ENCODE measurements around the gene FAM81B. TPM values are rescaled to one million over a fixed set of nuclear protein-coding genes. Genes with fewer than 3 reads are reported as not detected.
"Not testable (repeated sequence)": the region's sequence is repeated elsewhere in the genome, so short reads cannot be mapped to it uniquely, and the experiment has no call there.

FAM81B gene, protein sequence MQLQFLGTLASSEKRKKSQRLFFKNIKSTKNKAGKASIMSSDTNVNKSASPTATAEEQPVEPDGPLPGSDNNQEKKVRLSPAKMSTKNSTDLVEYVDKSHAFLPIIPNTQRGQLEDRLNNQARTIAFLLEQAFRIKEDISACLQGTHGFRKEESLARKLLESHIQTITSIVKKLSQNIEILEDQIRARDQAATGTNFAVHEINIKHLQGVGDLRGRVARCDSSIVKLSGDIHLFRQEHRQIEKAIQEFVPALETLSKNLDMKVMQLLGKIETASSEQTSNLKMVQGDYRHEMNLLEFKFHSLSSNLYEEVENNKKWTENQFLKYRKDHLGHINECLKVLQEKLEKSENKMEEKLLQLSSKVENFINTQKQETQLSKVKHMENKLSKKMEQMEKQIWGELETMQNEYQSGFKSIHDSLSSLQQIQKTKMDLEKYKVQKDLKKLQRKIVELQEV
- not detected for total RNA-seq

DNA sequence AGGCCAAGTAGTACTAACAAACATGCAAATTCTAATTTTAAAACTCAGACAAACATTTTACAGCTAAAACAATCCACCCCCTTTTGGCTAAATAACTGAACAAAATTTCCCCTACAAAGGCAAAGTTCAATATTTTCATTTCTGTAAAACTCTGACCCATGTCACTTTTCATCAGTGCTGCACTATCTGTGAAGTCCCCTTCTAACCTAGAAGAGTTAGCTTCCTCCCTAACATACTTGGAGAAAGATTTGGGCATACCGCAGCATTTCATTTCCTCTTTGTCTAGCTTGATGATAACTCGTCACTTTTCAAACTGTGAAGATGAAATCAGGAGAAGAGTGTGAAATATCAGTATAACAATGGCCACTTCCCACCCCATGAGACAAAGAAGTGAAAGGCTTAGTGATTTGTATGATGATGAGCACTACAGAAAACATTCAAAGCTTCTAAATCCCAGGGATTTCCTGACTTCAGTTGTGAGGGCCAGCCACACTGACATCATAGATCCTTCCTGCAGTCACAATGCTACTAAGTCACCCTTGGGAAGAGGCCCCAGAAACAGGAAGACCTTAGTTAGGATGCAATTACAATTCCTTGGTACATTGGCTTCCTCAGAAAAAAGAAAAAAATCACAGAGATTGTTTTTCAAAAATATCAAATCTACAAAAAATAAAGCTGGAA, at the start of gene FAM81B:
FAM81B (plus strand) TSS at position 555 of the 681 bp plus-strand sequence; CDS start at position 579, 24 bp downstream.
- no peak within 1 kb of the TSS for H3K4me3 ChIP-seq
- TF ChIP-seq POLR2AphosphoS5 (IDR thresholded peaks at IDR 0.05) = no peak
- TF ChIP-seq, protein P1, sequence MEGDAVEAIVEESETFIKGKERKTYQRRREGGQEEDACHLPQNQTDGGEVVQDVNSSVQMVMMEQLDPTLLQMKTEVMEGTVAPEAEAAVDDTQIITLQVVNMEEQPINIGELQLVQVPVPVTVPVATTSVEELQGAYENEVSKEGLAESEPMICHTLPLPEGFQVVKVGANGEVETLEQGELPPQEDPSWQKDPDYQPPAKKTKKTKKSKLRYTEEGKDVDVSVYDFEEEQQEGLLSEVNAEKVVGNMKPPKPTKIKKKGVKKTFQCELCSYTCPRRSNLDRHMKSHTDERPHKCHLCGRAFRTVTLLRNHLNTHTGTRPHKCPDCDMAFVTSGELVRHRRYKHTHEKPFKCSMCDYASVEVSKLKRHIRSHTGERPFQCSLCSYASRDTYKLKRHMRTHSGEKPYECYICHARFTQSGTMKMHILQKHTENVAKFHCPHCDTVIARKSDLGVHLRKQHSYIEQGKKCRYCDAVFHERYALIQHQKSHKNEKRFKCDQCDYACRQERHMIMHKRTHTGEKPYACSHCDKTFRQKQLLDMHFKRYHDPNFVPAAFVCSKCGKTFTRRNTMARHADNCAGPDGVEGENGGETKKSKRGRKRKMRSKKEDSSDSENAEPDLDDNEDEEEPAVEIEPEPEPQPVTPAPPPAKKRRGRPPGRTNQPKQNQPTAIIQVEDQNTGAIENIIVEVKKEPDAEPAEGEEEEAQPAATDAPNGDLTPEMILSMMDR (IDR thresholded peaks at IDR 0.05) = no peak
- TF ChIP-seq EP300 (IDR thresholded peaks at IDR 0.05) = no peak
- no peak for TF ChIP-seq POLR2A (IDR thresholded peaks at IDR 0.05; ENCODE audit: low read depth)
- H3K27me3 ChIP-seq = no peaks in the 10 kb centered on the region
- WGBS = 79% methylated on average over 2 of the region's 2 CpGs
- H3K4me1 ChIP-seq = no peaks in the 10 kb centered on the region
- no peaks in the 10 kb centered on the region for H3K9me3 ChIP-seq
- no peak for DNase-seq (ENCODE audit: extremely low spot score)
- no peak within 1 kb of the TSS for H3K27ac ChIP-seq (replicated peaks in 1 of 4)
- H3K36me3 ChIP-seq = no peaks in the 10 kb centered on the region
- intact Hi-C loops (cut with DNase I) = no loop called here

DNA sequence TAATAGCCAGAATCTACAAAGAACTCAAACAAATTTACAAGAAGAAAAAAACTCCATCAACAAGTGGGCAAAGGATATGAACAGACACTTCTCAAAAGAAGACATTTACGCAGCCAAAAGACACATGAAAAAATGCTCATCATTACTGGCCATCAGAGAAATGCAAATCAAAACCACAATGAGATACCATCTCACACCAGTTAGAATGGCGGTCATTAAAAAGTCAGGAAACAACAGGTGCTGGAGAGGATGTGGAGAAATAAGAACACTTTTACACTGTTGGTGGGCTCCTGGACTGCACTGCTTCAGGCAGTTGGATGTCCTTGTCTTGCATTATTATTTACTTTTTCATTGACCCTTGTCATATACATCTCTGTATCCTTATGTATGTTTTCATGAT, 49.7 kb upstream of the FAM81B start:
- intact Hi-C loops (cut with DNase I) = not testable (repeated sequence)
- WGBS = 88% methylated on average over 2 of the region's 2 CpGs

DNA sequence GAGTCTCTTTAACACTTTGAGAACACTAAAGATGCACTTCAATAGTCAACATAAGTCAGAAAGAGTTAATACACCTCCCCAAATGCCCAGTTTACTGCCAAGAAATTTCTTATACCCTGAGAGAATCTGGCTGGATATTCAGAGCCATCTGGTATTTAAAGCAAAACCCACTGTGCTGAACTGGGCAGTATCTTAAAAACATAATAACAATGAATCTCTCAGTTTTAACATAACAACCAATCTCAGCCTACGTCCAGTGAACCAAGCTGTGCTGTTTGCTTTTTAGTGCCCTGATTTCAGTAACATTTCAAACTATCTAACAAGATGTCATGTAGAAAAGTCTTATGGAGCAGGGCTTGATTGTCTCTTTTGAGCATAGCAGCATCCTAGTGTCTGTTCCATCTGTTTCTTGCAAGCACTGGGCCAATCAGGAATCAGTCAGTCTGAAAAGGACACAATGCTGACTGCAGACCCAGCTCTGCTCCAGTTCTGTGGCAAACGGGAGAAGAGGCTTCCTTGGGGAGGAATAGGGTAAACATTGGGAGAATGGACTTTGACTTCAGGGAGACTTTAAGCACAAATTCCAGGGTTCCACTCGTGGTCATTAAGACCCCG, 43.6 kb upstream of the FAM81B start:
- Histone ChIP-seq H3K4me3 (no peak overlapping the region), H3K4me1 (no peaks in the 10 kb centered on the region), H3K27me3 (no peaks in the 10 kb centered on the region), H3K36me3 (no peaks in the 10 kb centered on the region), H3K27ac (replicated peaks in 1 of 4) (no peak overlapping the region), H3K9me3 (no peaks in the 10 kb centered on the region)
- TF ChIP-seq POLR2AphosphoS5 (IDR thresholded peaks at IDR 0.05) (no peak), POLR2A (IDR thresholded peaks at IDR 0.05; ENCODE audit: low read depth) (no peak), EP300 (IDR thresholded peaks at IDR 0.05) (no peak)
- TF ChIP-seq, protein P1 (IDR thresholded peaks at IDR 0.05) = no peak
- no peak for DNase-seq (ENCODE audit: extremely low spot score)
- 60% methylated on average over 4 of the region's 4 CpGs for WGBS
- intact Hi-C loops (cut with DNase I) = no loop called here

More for the DNA sequence above, 49.7 kb upstream of the FAM81B start:
- not testable (repeated sequence) for H3K27me3 ChIP-seq; H3K27ac ChIP-seq (replicated peaks in 1 of 4); H3K9me3 ChIP-seq; H3K36me3 ChIP-seq; H3K4me1 ChIP-seq; H3K4me3 ChIP-seq; DNase-seq (ENCODE audit: extremely low spot score)

DNA sequence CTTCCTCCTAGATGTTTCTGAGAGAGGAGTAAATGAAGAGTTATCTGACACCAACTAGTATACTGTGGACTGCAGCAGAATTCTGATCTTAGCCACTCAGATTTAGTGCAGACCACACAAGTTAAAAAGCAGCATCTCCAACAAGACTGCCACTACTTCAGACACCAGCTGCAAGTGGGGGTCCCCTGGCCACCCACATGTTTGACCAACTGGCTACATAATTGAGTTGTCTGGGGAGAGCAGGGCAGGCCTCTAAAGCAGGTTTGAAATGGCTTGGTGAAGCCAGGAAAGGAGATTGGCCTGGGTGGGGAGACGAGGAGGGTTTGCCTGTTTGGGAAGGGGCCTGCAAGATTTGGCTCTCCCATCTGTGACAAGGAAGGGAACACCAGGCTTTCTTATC, 40.5 kb upstream of the FAM81B start:
- no peaks in the 10 kb centered on the region for H3K9me3 ChIP-seq
- no peak overlapping the region for H3K4me3 ChIP-seq
- 54% methylated on average over 1 of the region's 1 CpG for WGBS
- intact Hi-C loops (cut with DNase I) = no loop called here
- no peaks in the 10 kb centered on the region for H3K36me3 ChIP-seq
- TF ChIP-seq EP300 (IDR thresholded peaks at IDR 0.05) = no peak
- TF ChIP-seq, protein P1 (IDR thresholded peaks at IDR 0.05) = no peak
- no peak for TF ChIP-seq POLR2AphosphoS5 (IDR thresholded peaks at IDR 0.05)
- no peak for TF ChIP-seq POLR2A (IDR thresholded peaks at IDR 0.05; ENCODE audit: low read depth)
- H3K27me3 ChIP-seq = no peaks in the 10 kb centered on the region
- no peaks in the 10 kb centered on the region for H3K4me1 ChIP-seq
- H3K27ac ChIP-seq (replicated peaks in 1 of 4) = no peak overlapping the region
- DNase-seq (ENCODE audit: extremely low spot score) = no peak

DNA sequence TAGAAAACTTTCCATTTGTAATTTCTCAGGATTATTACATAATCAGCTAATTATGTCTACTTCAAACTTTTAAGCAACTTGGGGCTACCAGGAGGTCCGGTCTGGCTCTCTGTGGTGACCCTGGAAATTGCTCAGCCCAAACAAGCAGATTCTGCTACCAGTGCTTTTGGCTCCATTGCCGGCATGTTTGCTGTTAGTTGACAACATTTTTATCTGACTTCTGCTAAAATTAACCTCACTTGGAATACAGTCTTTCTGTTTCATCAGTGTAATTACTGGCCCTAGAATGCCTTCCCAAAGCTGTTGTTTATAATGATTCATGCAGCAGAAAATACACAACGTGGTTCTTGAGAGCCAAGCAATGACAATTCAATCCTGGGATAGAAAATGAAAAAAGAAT, 38.5 kb upstream of the FAM81B start:
- no peak for DNase-seq (ENCODE audit: extremely low spot score)
- no peaks in the 10 kb centered on the region for H3K9me3 ChIP-seq
- no peak overlapping the region for H3K4me3 ChIP-seq
- no peaks in the 10 kb centered on the region for H3K4me1 ChIP-seq
- intact Hi-C loops (cut with DNase I) = no loop called here
- no peak overlapping the region for H3K27ac ChIP-seq (replicated peaks in 1 of 4)
- H3K36me3 ChIP-seq = no peaks in the 10 kb centered on the region
- 47% methylated on average over 3 of the region's 3 CpGs for WGBS
- TF ChIP-seq EP300 (IDR thresholded peaks at IDR 0.05) (no peak), POLR2AphosphoS5 (IDR thresholded peaks at IDR 0.05) (no peak), POLR2A (IDR thresholded peaks at IDR 0.05; ENCODE audit: low read depth) (no peak)
- TF ChIP-seq, protein P1 (IDR thresholded peaks at IDR 0.05) = no peak
- no peaks in the 10 kb centered on the region for H3K27me3 ChIP-seq

Data from esophagus muscularis mucosa (tissue), 4 donors.